SK-N-MC (cell line): ENCODE results near the gene MS4A4E.

Source experiments
- EZH2 ChIP-seq: fragments of 200-600 bp; sonication (generic); IDR thresholded peaks from one replicate; pipeline ENCODE4 v1.6.1; 2017; ENCODE audit warnings: antibody characterized with exemption
- FOXP2 ChIP-seq: optimal IDR thresholded peaks from 2 replicates; pipeline ENCODE3; 2011; ENCODE audit warnings: mild to moderate bottlenecking, moderate library complexity; ENCODE audit not compliant: insufficient read depth; ENCODE audit errors: extremely low read length, control extremely low read depth
- POLR2AphosphoS5 ChIP-seq: IDR thresholded peaks from 2 replicates; pipeline ENCODE4 v1.6.1; 2012; ENCODE audit warnings: mild to moderate bottlenecking, low read depth, low read length, borderline replicate concordance

GRCh38 chr11:60235321-60235720, 7.6 kb downstream of the MS4A4E start:
- no peak for TF ChIP-seq FOXP2
- no peak for TF ChIP-seq EZH2
- TF ChIP-seq POLR2AphosphoS5, result no peak
